WTC11 (cell line): Measurements from ENCODE around the gene DBX1. TPM values are rescaled to one million over a fixed set of nuclear protein-coding genes. Genes with fewer than 3 reads are reported as not detected.

Experiments
- ATAC-seq: fragments of 200-7000 bp; cut with Tn5 transposase; 2 replicates; pipeline ENCODE4 v1.10.0; 2021; ENCODE audit warnings: mild to moderate bottlenecking, moderate library complexity
- CTCF ChIA-PET: fragments of 300-600 bp; sonication (Branson Sonifier 250); formaldehyde crosslinking; loops from one replicate; lab custom pipeline; 2021; ENCODE audit warnings: antibody characterized with exemption; lab: Charles Lee
- POLR2A ChIA-PET: fragments of 350-600 bp; sonication (Branson Sonifier 250); formaldehyde crosslinking; loops from one replicate; lab custom pipeline; 2021; ENCODE audit warnings: antibody characterized with exemption; lab: Charles Lee
- DNase-seq: peaks from one replicate; pipeline ENCODE4 v3.0.0; 2021; ENCODE audit warnings: low spot score
- H3K27ac Mint-ChIP-seq: 2 replicates; pipeline ENCODE4 v1.8.0; 2021; ENCODE audit warnings: mixed read lengths
- H3K27me3 Mint-ChIP-seq: 2 replicates; pipeline ENCODE4 v1.8.0; 2021; ENCODE audit warnings: low read depth, mild to moderate bottlenecking, moderate library complexity, mixed read lengths
- H3K36me3 Mint-ChIP-seq: 2 replicates; pipeline ENCODE4 v1.8.0; 2021; ENCODE audit warnings: mixed read lengths
- H3K4me1 Mint-ChIP-seq: 2 replicates; pipeline ENCODE4 v1.8.0; 2022; ENCODE audit warnings: mixed read lengths
- H3K4me3 Mint-ChIP-seq: 2 replicates; pipeline ENCODE4 v1.8.0; 2021; ENCODE audit warnings: mild to moderate bottlenecking, moderate library complexity, mixed read lengths
- H3K9me3 Mint-ChIP-seq: 2 replicates; pipeline ENCODE4 v1.8.0; 2021; ENCODE audit warnings: mixed read lengths
- AR ChIP-seq: fragments of 250-450 bp; sonication (Bioruptor Pico); IDR thresholded peaks from 2 replicates; pipeline ENCODE4 v1.9.0; 2021; ENCODE audit warnings: mild to moderate bottlenecking
- CREB1 ChIP-seq: sonication (generic); formaldehyde crosslinking; IDR thresholded peaks from 2 replicates; pipeline ENCODE4 v1.8.0; 2023; ENCODE audit warnings: mild to moderate bottlenecking, missing genetic modification reagents
- CREM ChIP-seq: sonication (generic); formaldehyde crosslinking; IDR thresholded peaks from 2 replicates; pipeline ENCODE4 v1.8.1; 2022; ENCODE audit warnings: mild to moderate bottlenecking, missing genetic modification reagents, moderate library complexity
- FOXJ3 ChIP-seq: sonication (generic); formaldehyde crosslinking; IDR thresholded peaks from 2 replicates; pipeline ENCODE4 v1.9.0; 2021; ENCODE audit warnings: missing genetic modification reagents, mild to moderate bottlenecking, borderline replicate concordance
- GABPB1 ChIP-seq: sonication (generic); formaldehyde crosslinking; IDR thresholded peaks from 2 replicates; pipeline ENCODE4 v1.8.1; 2023; ENCODE audit warnings: mild to moderate bottlenecking, missing genetic modification reagents
- HMGA2 ChIP-seq: fragments of 250-450 bp; sonication (Bioruptor Pico); IDR thresholded peaks from 2 replicates; pipeline ENCODE4 v1.4.0; 2021; ENCODE audit warnings: mild to moderate bottlenecking, moderate library complexity
- IRF2 ChIP-seq: sonication (generic); formaldehyde crosslinking; IDR thresholded peaks from 2 replicates; pipeline ENCODE4 v1.8.0; 2022; ENCODE audit warnings: low read depth, missing genetic modification reagents, borderline replicate concordance
- MAX ChIP-seq: sonication (generic); formaldehyde crosslinking; IDR thresholded peaks from 2 replicates; pipeline ENCODE4 v1.8.0; 2022; ENCODE audit warnings: mild to moderate bottlenecking, missing genetic modification reagents
- MYBL2 ChIP-seq: sonication (generic); formaldehyde crosslinking; IDR thresholded peaks from 2 replicates; pipeline ENCODE4 v1.8.1; 2023; ENCODE audit warnings: mild to moderate bottlenecking, moderate library complexity, missing genetic modification reagents
- NFATC4 ChIP-seq: fragments of 250-450 bp; sonication (Bioruptor Pico); IDR thresholded peaks from 2 replicates; pipeline ENCODE4 v1.9.0; 2021; ENCODE audit warnings: mild to moderate bottlenecking
- NR3C1 ChIP-seq: sonication (generic); formaldehyde crosslinking; conservative IDR thresholded peaks from 2 replicates; pipeline ENCODE4 v1.8.1; 2023; ENCODE audit warnings: low read depth, mild to moderate bottlenecking, missing genetic modification reagents
- SMAD3 ChIP-seq: sonication (generic); formaldehyde crosslinking; IDR thresholded peaks from 2 replicates; pipeline ENCODE4 v1.8.0; 2022; ENCODE audit warnings: missing genetic modification reagents, mild to moderate bottlenecking, borderline replicate concordance
- TEAD1 ChIP-seq: sonication (generic); formaldehyde crosslinking; IDR thresholded peaks from 2 replicates; pipeline ENCODE4 v1.8.0; 2022; ENCODE audit warnings: mild to moderate bottlenecking, missing genetic modification reagents
- ZBTB43 ChIP-seq: sonication (generic); formaldehyde crosslinking; IDR thresholded peaks from 2 replicates; pipeline ENCODE4 v1.8.1; 2023; ENCODE audit warnings: mild to moderate bottlenecking, missing genetic modification reagents
- ZNF121 ChIP-seq: sonication (generic); formaldehyde crosslinking; IDR thresholded peaks from 2 replicates; pipeline ENCODE4 v1.8.0; 2023; ENCODE audit warnings: missing genetic modification reagents
- ZNF138 ChIP-seq: sonication (generic); formaldehyde crosslinking; conservative IDR thresholded peaks from 2 replicates; pipeline ENCODE4 v1.8.1; 2022; ENCODE audit warnings: mild to moderate bottlenecking, moderate library complexity, missing genetic modification reagents
- ZNF281 ChIP-seq: sonication (generic); formaldehyde crosslinking; IDR thresholded peaks from 2 replicates; pipeline ENCODE4 v1.8.0; 2023; ENCODE audit warnings: mild to moderate bottlenecking, missing genetic modification reagents
- ZNF423 ChIP-seq: fragments of 250-450 bp; sonication (Bioruptor Pico); IDR thresholded peaks from 2 replicates; pipeline ENCODE4 v2.1.2; 2022; ENCODE audit warnings: mild to moderate bottlenecking, moderate library complexity
- ZNF512 ChIP-seq: sonication (generic); formaldehyde crosslinking; IDR thresholded peaks from 2 replicates; pipeline ENCODE4 v1.8.1; 2022; ENCODE audit warnings: missing genetic modification reagents, borderline replicate concordance
- ZNF532 ChIP-seq: fragments of 250-450 bp; sonication (Bioruptor Pico); IDR thresholded peaks from 2 replicates; pipeline ENCODE4 v1.9.0; 2021; ENCODE audit warnings: mild to moderate bottlenecking, borderline replicate concordance
- total RNA-seq: library from RNA; stranded (reverse); gene quantifications from 3 replicates; pipeline ENCODE4 v1.2.3, GENCODE V29; 2021

DBX1 gene
- total RNA-seq, 1 experiment from 2014 or later = 0.24 TPM

GRCh38 chr11:20137637-20138036 is 22.6 kb downstream of the DBX1 start:
- Mint-ChIP-seq H3K4me3 (no peak overlapping the region), H3K27me3 (peaks cover 23% of the 10 kb centered on the region), H3K4me1 (peaks cover under 1% of the 10 kb centered on the region), H3K27ac (no peak overlapping the region), H3K36me3 (peaks cover 6% of the 10 kb centered on the region; the same call in 1 of the 2 replicates), H3K9me3 (peaks cover 12% of the 10 kb centered on the region)
- ChIA-PET CTCF (interaction anchor here (1.2 to 5.6 kb wide), 2 partner anchors 9 to 17 kb away, joined by 4 to 36 read pairs; no protein-coding TSS in a partner anchor), POLR2A (no interaction called here)
- ATAC-seq (no peak), DNase-seq (no peak)
- TF ChIP-seq GABPB1 (CRISPR knock-in tag) (no peak), ZBTB43 (CRISPR knock-in tag) (no peak), SMAD3 (CRISPR knock-in tag) (no peak), NFATC4 (no peak), FOXJ3 (CRISPR knock-in tag) (no peak), ZNF138 (CRISPR knock-in tag) (no peak), ZNF281 (CRISPR knock-in tag) (no peak), HMGA2 (CRISPR knock-in tag) (no peak), CREB1 (CRISPR knock-in tag) (no peak), IRF2 (no peak), MAX (no peak), MYBL2 (CRISPR knock-in tag) (no peak), AR (CRISPR knock-in tag) (no peak), NR3C1 (CRISPR knock-in tag) (no peak), ZNF423 (CRISPR knock-in tag) (no peak), CREM (CRISPR knock-in tag) (no peak), ZNF512 (CRISPR knock-in tag) (no peak), TEAD1 (CRISPR knock-in tag) (no peak), ZNF121 (CRISPR knock-in tag) (no peak), ZNF532 (CRISPR knock-in tag) (no peak)
